HepG2 (cell line): ENCODE measurements around the gene MRPL54. TPM values are rescaled to one million over a fixed set of nuclear protein-coding genes. Genes with fewer than 3 reads are reported as not detected.

ENCODE experiments used
- ATAC-seq: fragments of 200-7000 bp; cut with Tn5 transposase; 3 replicates; pipeline ENCODE4 v1.9.1; 2020; ENCODE audit warnings: mild to moderate bottlenecking, moderate library complexity
- BruUV-seq: library from RNA; stranded (reverse); fragments of 400-500 nt; replicated peaks from 2 replicates; lab custom pipeline; 2021; lab: Mats Ljungman, UMichigan
- CTCF ChIA-PET: fragments of 300-600 bp; formaldehyde crosslinking; extraction: SDS; loops from one replicate; lab custom pipeline; 2021; ENCODE audit warnings: low total read pairs, inconsistent platforms, low intra/inter-chr PET ratio; lab: Yijun Ruan, JAX
- POLR2A ChIA-PET: fragments of 350-600 bp; sonication (Branson Sonifier 250); formaldehyde crosslinking; loops from one replicate; lab custom pipeline; 2020; ENCODE audit warnings: antibody characterized with exemption, inconsistent platforms; lab: Yijun Ruan, JAX
- DNase-seq: peaks from one replicate; pipeline ENCODE4 v3.0.0-alpha.2; 2015; ENCODE audit warnings: low spot score
- FAIRE-seq: peaks from 3 replicates; lab custom pipeline; 2011; peaks lifted over from hg19 to GRCh38; lab: Jason Lieb, UNC
- H2AFZ ChIP-seq: one replicate; pipeline ENCODE4 v1.6.1; 2011; ENCODE audit warnings: low read length, inconsistent platforms
- H3K27ac ChIP-seq: fragments of 300-600 bp; 3 replicates; pipeline ENCODE4 v1.8.0; 2011; ENCODE audit warnings: mixed run types, mild to moderate bottlenecking, mixed read lengths, low read length, inconsistent platforms; ENCODE audit not compliant: insufficient read depth; ENCODE audit errors: extremely low read length
- H3K27me3 ChIP-seq, 2 experiments: fragments of 200-600 bp in 1 of 2; 2 replicates in 1 of 2; 3 replicates in 1 of 2; pipeline versions ENCODE4 v1.6.0 to v1.8.0; 2011; ENCODE audit warnings: low read length in 2 of 2, mild to moderate bottlenecking in 2 of 2, moderate library complexity in 2 of 2, inconsistent platforms in 1 of 2; ENCODE audit not compliant: insufficient read depth in 2 of 2, control insufficient read depth in 1 of 2
- H3K36me3 ChIP-seq, 2 experiments: fragments of 200-600 bp in 1 of 2; replicated peaks in 1 of 2; 2 replicates in 1 of 2; 3 replicates in 1 of 2; pipeline versions ENCODE4 v1.5.1 to v1.8.0; 2011; ENCODE audit warnings: low read length in 2 of 2, inconsistent platforms in 1 of 2; ENCODE audit not compliant: insufficient read depth in 2 of 2, control insufficient read depth in 1 of 2
- H3K4me1 ChIP-seq: 2 replicates; pipeline ENCODE4 v1.5.1; 2012; ENCODE audit warnings: low read length, inconsistent platforms; ENCODE audit not compliant: insufficient read depth
- H3K4me2 ChIP-seq: 2 replicates; pipeline ENCODE4 v1.6.0; 2011; ENCODE audit warnings: low read depth, low read length, inconsistent platforms
- H3K4me3 ChIP-seq, 3 experiments: fragments of 200-600 bp in 1 of 3; sonication (generic), shearing (Covaris generic) in 1 of 3; replicated peaks in 1 of 3; 2 replicates each; pipeline ENCODE4 v1.5.1; 2011 to 2016; ENCODE audit warnings: low read length in 3 of 3, inconsistent platforms in 2 of 3, low read depth in 2 of 3, mild to moderate bottlenecking in 2 of 3, control low read depth in 1 of 3, mixed read lengths in 1 of 3; ENCODE audit not compliant: insufficient read depth in 1 of 3
- H3K79me2 ChIP-seq: one replicate; pipeline ENCODE4 v1.6.1; 2011; ENCODE audit warnings: low read length, inconsistent platforms; ENCODE audit not compliant: insufficient read depth
- H3K9ac ChIP-seq: 2 replicates; pipeline ENCODE4 v1.6.0; 2011; ENCODE audit warnings: mild to moderate bottlenecking, low read depth, low read length, inconsistent platforms; ENCODE audit not compliant: insufficient read depth
- H3K9me3 ChIP-seq: 2 replicates; pipeline ENCODE4 v1.5.1; 2012; ENCODE audit warnings: mild to moderate bottlenecking, low read length
- H4K20me1 ChIP-seq: 2 replicates; pipeline ENCODE4 v1.6.0; 2011; ENCODE audit warnings: inconsistent platforms, mild to moderate bottlenecking, low read length, moderate library complexity; ENCODE audit not compliant: insufficient read depth
- MXI1 ChIP-seq: IDR thresholded peaks from 3 replicates; pipeline ENCODE4 v1.6.1; 2012; ENCODE audit warnings: low read depth, low read length, inconsistent platforms, borderline replicate concordance
- PRDM15 ChIP-seq: sonication (generic); formaldehyde crosslinking; IDR thresholded peaks from 2 replicates; pipeline ENCODE4 v1.4.0; 2020; ENCODE audit warnings: missing genetic modification reagents
- RORA ChIP-seq: sonication (generic); formaldehyde crosslinking; IDR thresholded peaks from 2 replicates; pipeline ENCODE4 v1.5.0; 2020; ENCODE audit warnings: mild to moderate bottlenecking, missing genetic modification reagents, moderate library complexity
- TEAD3 ChIP-seq: optimal IDR thresholded peaks from 2 replicates; pipeline ENCODE3; 2016; ENCODE audit warnings: borderline replicate concordance
- THAP8 ChIP-seq: sonication (generic); formaldehyde crosslinking; IDR thresholded peaks from 2 replicates; pipeline ENCODE4 v1.5.1; 2020; ENCODE audit warnings: missing genetic modification reagents, mild to moderate bottlenecking, borderline replicate concordance
- ZNF598 ChIP-seq: sonication (generic); formaldehyde crosslinking; IDR thresholded peaks from 2 replicates; pipeline ENCODE4 v1.5.1; 2020; ENCODE audit warnings: mild to moderate bottlenecking, missing genetic modification reagents, borderline replicate concordance
- WGBS: methylation state at CpG from one replicate; pipeline ENCODE4 v1.1.6; 2017; ENCODE audit warnings: low lambda C conversion rate; 5-methylcytosine and 5-hydroxymethylcytosine counted together
- in situ Hi-C: cut with HindIII; loops from 2 replicates; pipeline ENCODE4 v1.10.0; 2017; ENCODE audit warnings: low pct_unique_long_range_greater_than_20kb; ENCODE audit not compliant: extremely low pct_ligation_motif_present
- intact Hi-C: fragments of 100-400 bp; cut with micrococcal nuclease; formaldehyde crosslinking; loops from one replicate; pipeline ENCODE4 v1.10.0; 2022; ENCODE audit not compliant: unreplicated experiment
- polyA plus RNA-seq, 8 experiments: library from polyadenylated mRNA; depleted of rRNA in 3 of 8; stranded (reverse) in 7 of 8; unstranded in 1 of 8; fragments of >200 nt; fragmentation: Illumina TruSeq in 4 of 8; extraction: Trizol in 4 of 8; gene quantifications; 2 replicates each; pipeline versions ENCODE4 v1.2.1 to v1.2.3, GENCODE V29; 2011 to 2016; ENCODE audit warnings: low read depth in 4 of 8, missing spikeins in 1 of 8, mixed read lengths in 1 of 8; ENCODE audit not compliant: insufficient read depth in 1 of 8
- total RNA-seq, 5 experiments: library from RNA; depleted of rRNA; stranded (reverse); fragments of >200 nt; fragmentation: Illumina TruSeq; extraction: Trizol; gene quantifications; 2 replicates each; pipeline ENCODE4 v1.2.3, GENCODE V29; 2016; ENCODE audit warnings: low read depth in 1 of 5

MRPL54 gene
- total and polyA plus RNA-seq, 2 of the 13 experiments (the other 11 are each of a cell fraction or from before 2014, with no cell fraction given) = 36.8 to 66.9 TPM

- Histone ChIP-seq H3K9me3 (no peaks in the 10 kb centered on the region), H3K79me2 (no peaks in the 10 kb centered on the region), H2AFZ (no peak overlapping the region), H3K9ac (no peak overlapping the region), H4K20me1 (no peaks in the 10 kb centered on the region)
- ChIA-PET CTCF (no interaction called here), POLR2A (no interaction called here)
- DNase-seq (no peak), FAIRE-seq (no peak)
- in situ Hi-C loops = no loop called here
- TF ChIP-seq THAP8 (CRISPR knock-in tag) (no peak), TEAD3 (CRISPR knock-in tag) (no peak), RORA (no peak), MXI1 (no peak), PRDM15 (0 out of 2 replicates have a peak, but pooled peaks have one; percentile 30), ZNF598 (CRISPR knock-in tag) (no peak)
- TF ChIP-seq, all 625 proteins: peak for 1
- no TSS peak for BruUV-seq
- Histone ChIP-seq H3K4me2 (no peak overlapping the region), H3K4me1 (peaks cover 28% of the 10 kb centered on the region), H3K36me3 (no peaks in the 10 kb centered on the region), H3K4me3 (no peak overlapping the region), H3K27ac (no peak overlapping the region), H3K27me3 (no peaks in the 10 kb centered on the region; a peak in 1 of 5 replicates)
- intact Hi-C loops = no loop called here
- 89% methylated on average over 5 of the region's 5 CpGs for WGBS
- no peak for ATAC-seq
These were observed 39.4 kb upstream of the MRPL54 start for GRCh38 chr19:3723110-3723488.
